ENCODE measurements around the gene FDXR. TPM values are rescaled to one million over a fixed set of nuclear protein-coding genes. Genes with fewer than 3 reads are reported as not detected.

FDXR gene
- total RNA-seq, 1 donor from 2014 or later: 30.6 TPM

- DNase-seq (ENCODE audit: low read depth): no peak
These were observed 13.9 kb downstream of the FDXR start for GRCh38 chr17:74858672-74859458.

GRCh38 chr17:74857191-74857590 is 15.6 kb downstream of the FDXR start:
- no peak for DNase-seq (ENCODE audit: low read depth)

GRCh38 chr17:74856112-74856511 is 16.7 kb downstream of the FDXR start:
- DNase-seq (ENCODE audit: low read depth): no peak

- no peak for DNase-seq (ENCODE audit: low read depth)
These were observed 17.5 kb downstream of the FDXR start for GRCh38 chr17:74855323-74855722.

GRCh38 chr17:74854792-74855191 is 18.0 kb downstream of the FDXR start:
- DNase-seq (ENCODE audit: low read depth): no peak

GRCh38 chr17:74853669-74854068 is 19.1 kb downstream of the FDXR start:
- DNase-seq (ENCODE audit: low read depth): no peak

GRCh38 chr17:74853048-74853397 is 19.8 kb downstream of the FDXR start:
- DNase-seq (ENCODE audit: low read depth): no peak

- DNase-seq (ENCODE audit: low read depth): peak; percentile 22
These were observed 20.4 kb downstream of the FDXR start for GRCh38 chr17:74852237-74853047.

- no peak for DNase-seq (ENCODE audit: low read depth)
These were observed 21.1 kb downstream of the FDXR start for GRCh38 chr17:74851612-74852236.

GRCh38 chr17:74850914-74851313 is 21.9 kb downstream of the FDXR start:
- no peak for DNase-seq (ENCODE audit: low read depth)

GRCh38 chr17:74850310-74850709 is 22.5 kb downstream of the FDXR start:
- no peak for DNase-seq (ENCODE audit: low read depth)

GRCh38 chr17:74848656-74849399 is 24.0 kb downstream of the FDXR start:
- no peak for DNase-seq (ENCODE audit: low read depth)

- DNase-seq (ENCODE audit: low read depth): no peak
These were observed 26.2 kb downstream of the FDXR start for GRCh38 chr17:74846621-74847020.

GRCh38 chr17:74843352-74843627 is 29.5 kb downstream of the FDXR start:
- DNase-seq (ENCODE audit: low read depth): no peak

GRCh38 chr17:74842599-74843351 is 30.0 kb downstream of the FDXR start:
- DNase-seq (ENCODE audit: low read depth): peak; percentile 21

GRCh38 chr17:74842146-74842598 is 30.6 kb downstream of the FDXR start:
- DNase-seq (ENCODE audit: low read depth): no peak

GRCh38 chr17:74840989-74841666 is 31.7 kb downstream of the FDXR start:
- DNase-seq (ENCODE audit: low read depth): no peak

- no peak for DNase-seq (ENCODE audit: low read depth)
These were observed 32.6 kb downstream of the FDXR start for GRCh38 chr17:74839990-74840852.

- DNase-seq (ENCODE audit: low read depth): no peak
These were observed 34.5 kb downstream of the FDXR start for GRCh38 chr17:74838274-74838673.

Measured in renal cortical epithelial cell (primary cell).